CD4-positive, alpha-beta T cell treated with Interferon alpha-2 for 1 hour (primary cell): ENCODE measurements around the gene LAMTOR4.
A peak's percentile ranks its signal among the peaks of the same experiment; 100 is the strongest.
"Not testable (repeated sequence)": the region's sequence is repeated elsewhere in the genome, so short reads cannot be mapped to it uniquely, and the experiment has no call there.

ENCODE experiments used
- DNase-seq, 2 donors: peaks; one replicate each; pipeline ENCODE4 v3.0.0-alpha.2; 2020 to 2022

Gene LAMTOR4

DNA sequence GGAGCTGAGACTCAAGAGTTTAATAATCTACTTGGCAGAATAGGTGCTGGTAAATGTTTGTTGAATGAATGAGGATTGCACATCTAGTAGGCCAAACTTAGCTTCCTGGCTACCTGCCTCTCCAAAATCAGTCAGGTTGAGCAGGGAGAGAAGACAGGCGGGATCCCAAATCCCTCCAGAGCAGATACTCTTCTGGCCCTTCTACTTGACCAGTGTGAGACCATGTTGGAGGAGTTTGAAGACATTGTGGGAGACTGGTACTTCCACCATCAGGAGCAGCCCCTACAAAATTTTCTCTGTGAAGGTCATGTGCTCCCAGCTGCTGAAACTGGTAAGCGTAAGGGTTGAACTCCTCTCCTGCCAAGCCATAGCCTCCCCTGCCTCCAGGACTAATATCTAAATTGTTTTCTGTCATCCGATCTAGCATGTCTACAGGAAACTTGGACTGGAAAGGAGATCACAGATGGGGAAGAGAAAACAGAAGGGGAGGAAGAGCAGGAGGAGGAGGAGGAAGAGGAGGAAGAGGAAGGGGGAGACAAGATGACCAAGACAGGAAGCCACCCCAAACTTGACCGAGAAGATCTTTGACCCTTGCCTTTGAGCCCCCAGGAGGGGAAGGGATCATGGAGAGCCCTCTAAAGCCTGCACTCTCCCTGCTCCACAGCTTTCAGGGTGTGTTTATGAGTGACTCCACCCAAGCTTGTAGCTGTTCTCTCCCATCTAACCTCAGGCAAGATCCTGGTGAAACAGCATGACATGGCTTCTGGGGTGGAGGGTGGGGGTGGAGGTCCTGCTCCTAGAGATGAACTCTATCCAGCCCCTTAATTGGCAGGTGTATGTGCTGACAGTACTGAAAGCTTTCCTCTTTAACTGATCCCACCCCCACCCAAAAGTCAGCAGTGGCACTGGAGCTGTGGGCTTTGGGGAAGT, 24.2 kb upstream of the LAMTOR4 start:
- DNase-seq: no peak

DNA sequence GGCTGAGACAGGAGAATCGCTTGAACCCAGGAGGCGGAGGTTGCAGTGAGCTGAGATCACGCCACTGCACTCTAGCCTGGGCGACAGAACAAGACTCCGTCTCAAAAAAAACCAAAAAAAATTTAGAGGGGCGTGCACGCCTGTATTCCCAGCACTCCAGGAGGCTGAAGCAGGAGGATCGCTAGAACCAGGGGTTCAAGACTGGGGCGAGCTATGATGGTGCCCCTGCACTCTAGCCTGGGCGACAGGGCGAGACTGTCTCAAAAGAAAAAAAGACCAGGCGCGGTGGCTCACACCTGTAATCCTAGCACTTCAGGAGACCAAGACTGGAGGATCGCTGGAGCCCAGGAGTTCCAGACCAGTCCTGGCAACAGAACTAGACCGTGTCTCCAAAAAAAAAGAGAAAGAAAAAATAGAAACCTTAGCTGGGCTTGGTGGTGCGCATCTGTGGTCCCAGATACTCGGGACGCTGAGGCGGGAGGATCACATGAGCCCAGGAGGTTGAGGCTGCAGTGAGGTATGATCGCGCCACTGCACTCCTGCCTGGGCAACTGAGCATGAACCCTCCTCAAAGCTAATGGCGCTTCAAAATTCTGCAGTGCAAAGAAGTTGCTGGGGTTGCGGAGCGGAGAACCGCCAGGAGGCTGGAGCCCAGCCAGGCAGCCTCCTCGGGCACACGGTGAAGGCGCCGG, 22.3 kb upstream of the LAMTOR4 start:
- no peak for DNase-seq

DNA sequence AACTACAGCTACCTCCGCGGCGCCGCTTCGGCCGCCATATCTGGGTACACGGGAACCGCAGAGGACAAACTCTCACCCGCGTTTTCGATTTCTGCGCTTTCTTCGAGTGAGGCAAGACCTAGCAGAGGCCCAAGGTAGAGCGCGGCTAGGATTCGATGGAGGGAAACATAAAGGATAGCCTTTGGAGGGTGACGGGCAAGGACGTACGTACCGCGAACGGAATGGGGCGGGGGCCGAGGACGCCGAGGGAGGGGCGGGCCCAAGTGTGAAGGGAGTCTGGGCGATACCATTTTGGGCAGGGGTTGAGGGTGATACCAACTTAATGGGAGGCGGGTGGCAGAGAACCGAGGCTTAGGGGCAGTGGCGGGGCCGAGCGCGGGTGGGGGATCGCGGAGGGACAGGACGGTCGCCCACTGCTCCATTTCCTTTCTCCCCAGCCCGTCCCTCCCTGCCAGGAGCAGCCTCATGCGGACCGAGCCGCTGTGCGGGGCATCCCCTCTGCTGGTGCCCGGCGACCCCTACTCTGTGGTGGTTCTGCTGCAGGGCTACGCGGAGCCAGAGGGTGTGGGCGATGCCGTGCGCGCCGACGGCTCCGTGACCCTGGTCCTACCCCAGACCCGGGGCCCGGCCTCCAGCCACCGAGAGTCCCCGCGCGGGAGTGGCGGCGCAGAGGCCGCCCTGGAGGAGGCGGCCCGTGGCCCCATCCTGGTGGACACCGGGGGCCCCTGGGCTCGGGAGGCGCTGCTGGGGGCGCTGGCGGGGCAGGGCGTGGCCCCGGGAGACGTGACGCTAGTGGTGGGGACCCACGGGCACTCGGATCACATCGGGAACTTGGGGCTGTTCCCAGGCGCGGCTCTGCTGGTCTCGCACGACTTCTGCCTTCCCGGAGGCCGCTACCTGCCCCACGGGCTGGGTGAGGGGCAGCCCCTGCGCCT, 21.5 kb upstream of the LAMTOR4 start, which contains the start of gene MBLAC1:
Gene MBLAC1, plus strand, starts transcription at position 37 of the 935 bp plus-strand sequence. Its CDS starts 429 bp downstream, at position 466.
- peak; percentile 88 to 95 for DNase-seq

DNA sequence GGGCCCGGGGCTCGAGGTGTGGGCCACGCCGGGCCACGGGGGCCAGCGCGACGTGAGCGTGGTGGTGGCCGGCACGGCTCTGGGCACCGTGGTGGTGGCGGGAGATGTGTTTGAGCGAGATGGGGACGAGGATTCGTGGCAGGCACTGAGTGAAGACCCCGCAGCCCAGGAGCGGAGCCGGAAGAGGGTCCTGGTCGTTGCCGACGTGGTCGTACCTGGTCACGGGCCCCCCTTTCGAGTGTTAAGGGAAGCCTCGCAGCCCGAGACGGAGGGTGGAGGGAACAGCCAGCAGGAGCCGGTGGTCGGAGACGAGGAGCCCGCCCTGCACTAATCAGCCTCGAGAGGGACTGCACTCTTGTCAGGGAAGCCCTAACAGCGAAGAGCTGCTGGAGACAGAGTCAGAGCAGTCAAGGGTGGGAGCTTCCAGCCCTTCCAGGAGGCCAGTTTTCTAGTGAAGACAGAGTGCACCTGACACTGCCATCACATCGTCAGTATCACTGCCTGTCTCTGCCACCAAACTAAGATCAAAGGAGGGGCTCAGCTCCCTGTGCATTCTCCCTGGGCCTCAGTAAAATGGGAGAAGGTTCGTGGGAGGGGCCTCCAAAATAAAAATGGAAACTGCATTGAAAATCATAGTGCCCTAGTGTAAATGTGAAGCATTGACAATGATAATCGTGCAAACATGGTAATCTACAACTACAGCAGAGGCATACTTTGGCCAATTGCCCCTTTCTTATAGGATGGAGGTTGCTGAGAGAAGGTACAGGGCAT, 20.7 kb upstream of the LAMTOR4 start:
- peak in 1 of 2 donors; percentile 20 for DNase-seq

DNA sequence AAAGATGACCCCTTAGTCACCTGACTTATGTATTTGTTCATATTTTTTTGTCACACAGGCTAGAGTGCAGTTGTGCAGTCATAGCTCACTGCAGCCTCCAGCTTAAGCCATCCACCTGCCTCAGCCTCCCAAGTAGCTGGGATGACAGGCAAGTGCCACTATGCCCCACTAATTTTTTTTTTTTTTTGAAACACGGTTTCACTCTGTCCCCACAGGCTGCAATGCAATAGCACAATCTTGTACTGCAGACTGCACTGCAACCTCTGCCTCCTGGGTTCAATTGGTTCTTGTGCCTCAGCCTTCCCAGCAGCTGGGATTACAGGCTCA, 20.1 kb upstream of the LAMTOR4 start:
- no peak for DNase-seq

GRCh38 chr7:100130220-100130607, 18.5 kb upstream of the LAMTOR4 start:
- DNase-seq: not testable (repeated sequence)

GRCh38 chr7:100130608-100131453, 17.9 kb upstream of the LAMTOR4 start:
- peak; percentile 80 to 84 for DNase-seq

GRCh38 chr7:100132126-100132525, 16.6 kb upstream of the LAMTOR4 start:
- no peak for DNase-seq

GRCh38 chr7:100132697-100133151, 16.0 kb upstream of the LAMTOR4 start:
- DNase-seq: peak; percentile 73 to 79

DNA sequence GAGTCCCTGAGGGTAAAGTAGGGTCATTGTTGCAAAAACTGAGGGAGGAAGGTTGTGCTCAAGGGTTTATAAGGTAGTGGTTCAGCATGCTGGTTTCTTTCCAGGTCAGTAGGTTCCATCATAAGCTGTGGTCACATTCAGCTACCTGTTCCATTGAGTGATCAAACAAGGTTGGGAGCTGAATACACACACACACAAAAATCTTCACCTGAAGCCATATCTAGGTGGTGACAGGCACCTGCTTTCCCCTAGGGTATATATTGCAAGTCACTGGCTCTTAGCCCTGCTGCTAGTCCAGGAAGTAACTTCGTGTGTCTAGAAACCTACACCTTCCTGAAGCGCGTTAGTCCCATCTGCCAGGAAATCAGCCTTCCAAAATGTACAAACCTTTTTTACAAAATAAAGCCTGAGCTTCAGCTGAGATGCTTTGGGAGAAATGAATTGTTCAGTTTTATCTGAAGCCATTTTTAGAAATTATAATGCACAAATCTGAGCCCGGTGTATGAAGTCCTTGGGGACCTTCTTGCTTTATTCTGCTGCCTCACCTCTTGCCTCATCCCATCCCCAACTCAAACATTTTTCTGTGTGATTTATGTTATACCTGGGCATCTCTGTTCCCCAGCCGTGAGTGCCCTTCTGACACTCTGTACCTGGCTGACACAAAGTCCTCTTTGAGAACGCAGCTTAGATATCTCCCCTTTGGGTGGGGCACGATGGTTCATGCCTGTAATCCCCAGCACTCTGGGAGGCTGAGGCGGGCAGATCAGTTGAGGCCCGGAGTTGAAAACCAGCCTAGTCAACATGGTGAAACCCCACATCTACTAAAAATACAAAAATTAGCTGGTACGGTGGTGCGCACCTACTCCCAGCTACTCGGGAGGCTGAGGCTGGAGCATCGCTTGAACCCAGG, 10.6 kb upstream of the LAMTOR4 start:
- DNase-seq: no peak

- no peak for DNase-seq
These were observed 7.2 kb upstream of the LAMTOR4 start for GRCh38 chr7:100141555-100141949.

DNA sequence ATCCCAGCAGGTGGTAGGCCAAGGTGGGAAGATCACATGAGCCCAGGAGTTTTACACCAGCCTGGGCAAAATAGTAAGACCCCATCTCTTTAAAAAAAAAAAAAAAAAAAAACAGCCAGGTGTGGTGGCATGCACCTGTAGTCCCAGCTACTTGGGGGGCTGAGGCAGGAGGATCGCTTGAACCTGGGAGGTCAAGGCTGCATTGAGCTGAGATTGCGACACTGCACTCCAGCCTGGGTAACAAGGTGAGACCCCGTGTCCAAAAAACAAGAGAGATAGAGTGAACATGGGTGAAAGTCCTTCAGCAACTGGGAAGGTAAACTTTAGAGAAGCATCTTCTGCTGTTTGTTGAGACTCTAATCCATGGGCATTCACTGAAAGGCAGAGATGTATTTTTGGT, 6.3 kb upstream of the LAMTOR4 start:
- no peak for DNase-seq

GRCh38 chr7:100146350-100146749, 2.4 kb upstream of the LAMTOR4 start:
- not testable (repeated sequence) for DNase-seq

- DNase-seq: no peak
These were observed 1.4 kb upstream of the LAMTOR4 start for GRCh38 chr7:100147278-100147677.

GRCh38 chr7:100148225-100148558, 526 bp upstream of the LAMTOR4 start:
- no peak for DNase-seq

DNA sequence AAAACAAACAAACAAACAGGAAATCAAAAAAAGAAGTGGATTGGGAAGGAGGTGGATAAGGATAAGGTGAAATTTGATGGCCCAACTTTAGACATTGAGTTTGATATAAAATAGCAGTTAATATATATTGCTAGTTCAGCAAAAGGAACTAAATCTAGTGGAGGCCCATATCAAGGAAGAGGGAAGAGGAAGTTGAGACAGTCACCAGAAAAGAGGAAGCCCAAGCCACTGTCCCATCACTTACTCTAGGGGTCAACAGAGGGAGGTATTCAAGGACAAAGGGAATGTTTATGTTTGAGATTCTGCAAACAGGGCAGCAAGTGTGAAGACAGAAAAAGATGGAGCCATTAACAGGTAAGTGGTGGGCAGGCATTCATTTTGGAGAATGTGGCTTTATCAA, 3.7 kb downstream of the LAMTOR4 start:
- DNase-seq: no peak

DNA sequence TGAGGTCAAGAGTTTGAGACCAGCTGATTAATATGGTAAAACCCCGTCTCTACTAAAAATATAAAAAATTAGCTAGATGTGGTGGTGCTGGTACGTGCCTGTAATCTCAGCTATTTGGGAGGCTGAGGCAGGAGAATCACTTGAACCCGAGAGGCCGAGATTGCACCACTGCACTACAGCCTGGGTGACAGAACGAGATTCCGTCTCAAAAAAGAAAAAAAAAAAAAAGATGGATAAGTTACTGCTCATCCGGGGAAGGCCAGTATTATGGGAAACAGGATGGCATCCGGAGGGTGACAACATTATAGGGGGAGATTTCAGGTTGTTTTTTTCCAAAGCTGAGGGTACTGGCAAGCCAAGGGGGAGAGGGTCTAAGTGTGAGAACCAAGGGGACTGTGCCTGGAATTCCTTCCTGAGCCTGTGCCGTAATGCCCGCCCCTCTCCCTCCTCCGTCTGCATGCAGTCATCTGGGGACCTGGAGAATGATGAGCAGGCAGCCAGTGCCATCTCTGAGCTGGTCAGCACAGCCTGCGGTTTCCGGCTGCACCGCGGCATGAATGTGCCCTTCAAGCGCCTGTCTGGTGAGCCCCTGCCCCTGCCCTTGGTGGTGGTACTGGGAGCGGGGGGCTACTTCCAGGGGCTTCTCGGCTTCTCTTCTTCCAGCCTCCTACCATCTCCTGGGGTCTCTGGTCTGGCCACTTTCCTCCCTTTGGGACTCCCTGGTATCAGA, 4.4 kb downstream of the LAMTOR4 start:
- no peak for DNase-seq

DNA sequence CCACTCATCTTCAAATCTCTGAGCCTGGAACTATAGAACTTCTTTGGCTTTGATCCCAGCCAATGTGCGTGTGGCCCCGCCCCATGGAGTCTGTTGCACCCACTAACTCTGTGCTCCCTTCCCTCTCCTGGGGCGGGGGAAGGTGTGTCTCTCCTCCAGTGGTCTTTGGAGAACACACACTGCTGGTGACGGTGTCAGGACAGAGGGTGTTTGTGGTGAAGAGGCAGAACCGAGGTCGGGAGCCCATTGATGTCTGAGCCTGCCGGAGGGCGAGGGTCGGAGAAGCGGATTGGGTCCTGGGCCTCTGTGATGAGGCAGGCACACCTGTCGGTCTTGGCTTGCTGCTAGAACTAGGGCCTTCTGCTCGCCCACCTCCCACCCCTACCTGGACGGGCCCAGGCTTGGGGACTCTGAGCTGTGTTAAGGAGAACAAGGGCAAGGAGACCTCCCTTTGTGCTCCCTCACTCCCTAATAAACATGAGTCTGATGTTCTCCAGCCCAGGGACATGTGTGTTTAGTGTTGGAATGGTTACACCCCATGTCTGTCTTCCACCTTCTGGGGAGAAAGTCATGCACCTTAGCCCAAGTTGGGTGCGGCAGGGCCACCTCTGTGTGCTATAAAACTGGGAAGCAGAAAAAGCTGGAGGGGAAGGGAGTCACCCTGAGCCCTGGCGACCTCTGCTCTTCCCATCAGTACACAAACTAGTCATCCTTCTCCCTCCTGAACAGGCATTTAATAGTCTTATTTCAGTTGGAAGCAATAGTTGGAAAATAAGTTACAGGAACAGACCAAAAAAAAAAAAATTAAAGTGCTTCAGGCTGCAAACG, 5.2 kb downstream of the LAMTOR4 start:
- DNase-seq: no peak
